IMR-90 (cell line): ENCODE data around the gene HORMAD2. TPM values are rescaled to one million over a fixed set of nuclear protein-coding genes. Genes with fewer than 3 reads are reported as not detected.
A peak's percentile ranks its signal among the peaks of the same experiment; 100 is the strongest.

ENCODE experiments used
- ATAC-seq: fragments of 200-7000 bp; cut with Tn5 transposase; 2 replicates; pipeline ENCODE4 v1.9.1; 2020; ENCODE audit warnings: low read depth, mild to moderate bottlenecking, moderate library complexity
- BruUV-seq: library from RNA; stranded (reverse); fragments of 400-500 nt; replicated peaks from 2 replicates; lab custom pipeline; 2021; lab: Mats Ljungman, UMichigan
- CTCF ChIA-PET: fragments of 300-600 bp; formaldehyde crosslinking; extraction: SDS; loops from one replicate; lab custom pipeline; 2021; ENCODE audit warnings: antibody characterized with exemption; lab: Yijun Ruan, JAX
- POLR2A ChIA-PET: fragments of 300-600 bp; sonication (Branson Sonifier 250); formaldehyde crosslinking; loops from one replicate; lab custom pipeline; 2022; ENCODE audit warnings: antibody characterized with exemption; ENCODE audit not compliant: unreplicated experiment; lab: Charles Lee
- DNase-seq: peaks from one replicate; pipeline ENCODE4 v3.0.0; 2013
- H2AFZ ChIP-seq: replicated peaks from 2 replicates; pipeline ENCODE3; 2013; ENCODE audit warnings: low read length, mild to moderate bottlenecking; ENCODE audit not compliant: poor library complexity
- H2AK5ac ChIP-seq: 2 replicates; pipeline ENCODE4 v1.6.1; 2013; ENCODE audit warnings: low read depth, low read length, inconsistent platforms
- H2AK9ac ChIP-seq: replicated peaks from 2 replicates; pipeline ENCODE3; 2013; ENCODE audit warnings: mild to moderate bottlenecking, low read depth, low read length, moderate library complexity; ENCODE audit not compliant: poor library complexity
- H2BK120ac ChIP-seq: 2 replicates; pipeline ENCODE4 v1.6.1; 2013; ENCODE audit warnings: low read depth, low read length, inconsistent platforms
- H2BK15ac ChIP-seq: 3 replicates; pipeline ENCODE4 v1.6.1; 2013; ENCODE audit warnings: low read depth, low read length, inconsistent platforms
- H2BK20ac ChIP-seq: 2 replicates; pipeline ENCODE4 v1.6.1; 2013; ENCODE audit warnings: low read depth, mild to moderate bottlenecking, inconsistent platforms, low read length, moderate library complexity
- H2BK5ac ChIP-seq: 2 replicates; pipeline ENCODE4 v1.6.1; 2013; ENCODE audit warnings: mild to moderate bottlenecking, low read depth, low read length, inconsistent platforms; ENCODE audit not compliant: poor library complexity, severe bottlenecking
- H3K14ac ChIP-seq: replicated peaks from 2 replicates; pipeline ENCODE4 v1.6.1; 2013; ENCODE audit warnings: low read depth, low read length, inconsistent platforms
- H3K18ac ChIP-seq: 2 replicates; pipeline ENCODE4 v1.6.1; 2013; ENCODE audit warnings: low read depth, low read length, control low read depth
- H3K23ac ChIP-seq: 2 replicates; pipeline ENCODE4 v1.6.1; 2013; ENCODE audit warnings: low read depth, low read length, inconsistent platforms
- H3K27ac ChIP-seq: 2 replicates; pipeline ENCODE4 v1.5.1; 2013; ENCODE audit warnings: mild to moderate bottlenecking, control low read depth, low read length; ENCODE audit not compliant: insufficient read depth
- H3K27me3 ChIP-seq: 2 replicates; pipeline ENCODE4 v1.6.1; 2013; ENCODE audit warnings: low read length; ENCODE audit not compliant: control insufficient read depth, insufficient read depth
- H3K36me3 ChIP-seq: 2 replicates; pipeline ENCODE4 v1.6.1; 2013; ENCODE audit warnings: low read length, mixed read lengths; ENCODE audit not compliant: control insufficient read depth, insufficient read depth
- H3K4ac ChIP-seq: 2 replicates; pipeline ENCODE4 v1.6.1; 2013; ENCODE audit warnings: low read depth, low read length, inconsistent platforms
- H3K4me1 ChIP-seq: 2 replicates; pipeline ENCODE4 v1.6.1; 2013; ENCODE audit warnings: low read length, mixed read lengths; ENCODE audit not compliant: control insufficient read depth, insufficient read depth
- H3K4me2 ChIP-seq: 2 replicates; pipeline ENCODE4 v1.6.1; 2013; ENCODE audit warnings: low read depth, mild to moderate bottlenecking, control low read depth, low read length, moderate library complexity
- H3K4me3 ChIP-seq: 2 replicates; pipeline ENCODE4 v1.5.1; 2013; ENCODE audit warnings: low read depth, mild to moderate bottlenecking, control low read depth, low read length, moderate library complexity; ENCODE audit not compliant: insufficient read depth
- H3K56ac ChIP-seq: 2 replicates; pipeline ENCODE4 v1.6.1; 2013; ENCODE audit warnings: low read length, inconsistent platforms; ENCODE audit not compliant: insufficient read depth; ENCODE audit errors: extremely low read depth
- H3K79me1 ChIP-seq, 2 experiments: 2 replicates each; pipeline ENCODE4 v1.6.1; 2013; ENCODE audit warnings: low read length in 2 of 2, inconsistent platforms in 1 of 2, low read depth in 1 of 2
- H3K9ac ChIP-seq: 2 replicates; pipeline ENCODE4 v1.6.1; 2013; ENCODE audit warnings: low read depth, low read length, control low read depth
- H3K9me1 ChIP-seq: 2 replicates; pipeline ENCODE4 v1.6.1; 2013; ENCODE audit warnings: low read length, inconsistent platforms; ENCODE audit not compliant: insufficient read depth
- H3K9me3 ChIP-seq: 2 replicates; pipeline ENCODE4 v1.6.1; 2013; ENCODE audit warnings: low read length; ENCODE audit not compliant: control insufficient read depth, insufficient read depth
- H4K20me1 ChIP-seq: 2 replicates; pipeline ENCODE4 v1.6.1; 2013; ENCODE audit warnings: low read length, inconsistent platforms; ENCODE audit not compliant: insufficient read depth
- H4K5ac ChIP-seq: 2 replicates; pipeline ENCODE4 v1.6.1; 2013; ENCODE audit warnings: mild to moderate bottlenecking, low read depth, low read length, control low read depth
- H4K8ac ChIP-seq, 2 experiments: 2 replicates each; pipeline ENCODE4 v1.6.1; 2013; ENCODE audit warnings: low read depth in 2 of 2, low read length in 2 of 2, control low read depth in 1 of 2, inconsistent platforms in 1 of 2
- H4K91ac ChIP-seq: 2 replicates; pipeline ENCODE4 v1.6.1; 2013; ENCODE audit warnings: low read depth, low read length, inconsistent platforms; ENCODE audit not compliant: insufficient read depth
- BHLHE40 ChIP-seq: fragments of 150-350 bp; IDR thresholded peaks from 2 replicates; pipeline ENCODE4 v1.6.1; 2016; ENCODE audit warnings: mild to moderate bottlenecking, low read depth, low read length
- CEBPB ChIP-seq: IDR thresholded peaks from 2 replicates; pipeline ENCODE4 v1.6.1; 2012; ENCODE audit warnings: low read depth, low read length, improper control_type of control experiment
- CHD1 ChIP-seq: IDR thresholded peaks from 2 replicates; pipeline ENCODE4 v1.6.1; 2012; ENCODE audit warnings: low read depth, low read length, improper control_type of control experiment
- CTCF ChIP-seq: conservative IDR thresholded peaks from 2 replicates; pipeline ENCODE4 v1.5.1; 2012; ENCODE audit warnings: mild to moderate bottlenecking, low read depth, low read length, improper control_type of control experiment
- ELK1 ChIP-seq: fragments of 150-350 bp; IDR thresholded peaks from 2 replicates; pipeline ENCODE4 v1.6.1; 2016; ENCODE audit warnings: low read depth, mild to moderate bottlenecking, low read length, moderate library complexity, borderline replicate concordance
- MAFK ChIP-seq: IDR thresholded peaks from 2 replicates; pipeline ENCODE4 v1.6.1; 2012; ENCODE audit warnings: low read depth, low read length, improper control_type of control experiment
- MAZ ChIP-seq: IDR thresholded peaks from 2 replicates; pipeline ENCODE4 v1.6.1; 2012; ENCODE audit warnings: low read depth, mild to moderate bottlenecking, low read length, improper control_type of control experiment, moderate library complexity, borderline replicate concordance
- MXI1 ChIP-seq: IDR thresholded peaks from 2 replicates; pipeline ENCODE4 v1.6.1; 2012; ENCODE audit warnings: low read depth, mild to moderate bottlenecking, low read length, moderate library complexity, borderline replicate concordance
- NFE2L2 ChIP-seq: fragments of 150-350 bp; IDR thresholded peaks from 2 replicates; pipeline ENCODE4 v1.6.1; 2016; ENCODE audit warnings: low read depth, mild to moderate bottlenecking, low read length
- POLR2A ChIP-seq: IDR thresholded peaks from 2 replicates; pipeline ENCODE4 v1.6.1; 2012; ENCODE audit warnings: mild to moderate bottlenecking, low read depth, low read length
- RAD21 ChIP-seq: IDR thresholded peaks from 2 replicates; pipeline ENCODE4 v1.6.1; 2012; ENCODE audit warnings: low read length, improper control_type of control experiment
- RCOR1 ChIP-seq: IDR thresholded peaks from 2 replicates; pipeline ENCODE4 v1.6.1; 2012; ENCODE audit warnings: mild to moderate bottlenecking, low read length, improper control_type of control experiment; ENCODE audit not compliant: insufficient replicate concordance
- RFX5 ChIP-seq: IDR thresholded peaks from 2 replicates; pipeline ENCODE4 v1.8.0; 2012; ENCODE audit warnings: low read depth, mild to moderate bottlenecking, low read length, moderate library complexity
- SMC3 ChIP-seq: fragments of 150-350 bp; IDR thresholded peaks from 2 replicates; pipeline ENCODE4 v1.6.1; 2016; ENCODE audit warnings: low read depth, mild to moderate bottlenecking, antibody characterized with exemption, low read length, moderate library complexity
- USF2 ChIP-seq: fragments of 150-350 bp; IDR thresholded peaks from 2 replicates; pipeline ENCODE4 v1.6.1; 2017; ENCODE audit warnings: mild to moderate bottlenecking, antibody characterized with exemption, low read length, low read depth
- WGBS, 2 experiments: methylation state at CpG; one replicate each; pipeline versions ENCODE4 v1.1.5 to v1.1.7; 2013; ENCODE audit warnings: missing lambda C conversion rate in 2 of 2; ENCODE audit not compliant: insufficient read length in 1 of 2; ENCODE audit errors: extremely low coverage in 2 of 2; 5-methylcytosine and 5-hydroxymethylcytosine counted together
- dilution Hi-C: fragments of 300-500 bp; cut with HindIII; formaldehyde crosslinking; loops from one replicate; pipeline ENCODE4 v1.14.3; 2018; ENCODE audit warnings: low sequenced_read_pairs; ENCODE audit not compliant: unreplicated experiment
- in situ Hi-C: fragments of 300-500 bp; cut with MboI; formaldehyde crosslinking; loops from 3 replicates; pipeline ENCODE4 v1.14.3; 2019; ENCODE audit warnings: low sequenced_read_pairs, inconsistent platforms, mixed read lengths
- intact Hi-C: fragments of 100-400 bp; cut with micrococcal nuclease; formaldehyde crosslinking; loops from 2 replicates; pipeline ENCODE4 v1.10.0; 2022
- polyA plus RNA-seq, 3 experiments: library from polyadenylated mRNA; depleted of rRNA; stranded (reverse); fragments of >200 nt; gene quantifications; 2 replicates each; pipeline ENCODE4 v1.2.3, GENCODE V29; 2012; ENCODE audit warnings: low replicate concordance in 1 of 3
- total RNA-seq: library from RNA; depleted of rRNA; stranded (reverse); fragments of >200 nt; gene quantifications from 2 replicates; pipeline ENCODE4 v1.2.3, GENCODE V29; 2012

Gene HORMAD2
- total and polyA plus RNA-seq, 2 of the 4 experiments (the other 2 are of a cell fraction) = not detected

- H3K9me1 ChIP-seq = no peaks in the 10 kb centered on the region
- intact Hi-C loops (loop anchor here (2.0 to 5.0 kb wide), 3 partner anchors 46 to 88 kb away; partner anchors contain the start of gene LIF), dilution Hi-C loops (no loop called here), in situ Hi-C loops (no loop called here)
- no TSS peak for BruUV-seq
- no peak overlapping the region; the same call in 1 of the 2 replicates for H2BK120ac ChIP-seq
- no peaks in the 10 kb centered on the region for H3K36me3 ChIP-seq
- no peak overlapping the region for H3K27ac ChIP-seq
- no peak overlapping the region for H3K23ac ChIP-seq
- H3K9ac ChIP-seq = no peak overlapping the region
- no CpG with 5 or more reads among the region's 11 CpGs for WGBS, 2 experiments
- H3K4ac ChIP-seq = no peak overlapping the region
- ChIA-PET POLR2A (no interaction called here), CTCF (interaction anchor here (1.8 kb wide), 1 partner anchor 19 kb away, joined by 4 read pairs; no protein-coding TSS in a partner anchor)
- no peak overlapping the region for H3K56ac ChIP-seq
- no peak overlapping the region for H4K91ac ChIP-seq
- H2AFZ ChIP-seq = no peak overlapping the region
- H3K27me3 ChIP-seq = no peaks in the 10 kb centered on the region
- ATAC-seq (peak; percentile 7; the same call in 1 of the 2 replicates), DNase-seq (no peak)
- H3K79me1 ChIP-seq = no peaks in the 10 kb centered on the region
- H3K18ac ChIP-seq = peak overlapping the region; percentile 72; the same call in 1 of the 2 replicates
- H2BK15ac ChIP-seq = no peak overlapping the region
- no peak overlapping the region for H4K8ac ChIP-seq
- no peak overlapping the region; the same call in 1 of the 2 replicates for H2AK5ac ChIP-seq
- H3K9me3 ChIP-seq = no peaks in the 10 kb centered on the region
- H3K4me2 ChIP-seq = no peak overlapping the region
- no peak overlapping the region for H4K5ac ChIP-seq
- peaks cover 9% of the 10 kb centered on the region for H3K4me1 ChIP-seq
- no peak overlapping the region for H2BK5ac ChIP-seq
- H2AK9ac ChIP-seq = no peak overlapping the region
- H3K14ac ChIP-seq = no peak overlapping the region
- H2BK20ac ChIP-seq = no peak overlapping the region
- H3K4me3 ChIP-seq = no peak overlapping the region
- H4K20me1 ChIP-seq = no peaks in the 10 kb centered on the region
- TF ChIP-seq CTCF (no peak), MAZ (no peak), SMC3 (no peak), MAFK (no peak), MXI1 (no peak), CEBPB (no peak), BHLHE40 (no peak), ELK1 (no peak), CHD1 (no peak), USF2 (no peak), NFE2L2 (no peak), RFX5 (no peak), POLR2A (no peak), RCOR1 (no peak), RAD21 (no peak)
Measured at GRCh38 chr22:30158744-30159500, 78.7 kb downstream of the HORMAD2 start.
